Fibroblast of peridontal ligament (primary cell): ENCODE results near the gene DAB1.

ENCODE experiments used
- DNase-seq: peaks from one replicate; pipeline ENCODE4 v3.0.0-alpha.2; 2010; ENCODE audit errors: extremely low read depth

DAB1 gene

DNA sequence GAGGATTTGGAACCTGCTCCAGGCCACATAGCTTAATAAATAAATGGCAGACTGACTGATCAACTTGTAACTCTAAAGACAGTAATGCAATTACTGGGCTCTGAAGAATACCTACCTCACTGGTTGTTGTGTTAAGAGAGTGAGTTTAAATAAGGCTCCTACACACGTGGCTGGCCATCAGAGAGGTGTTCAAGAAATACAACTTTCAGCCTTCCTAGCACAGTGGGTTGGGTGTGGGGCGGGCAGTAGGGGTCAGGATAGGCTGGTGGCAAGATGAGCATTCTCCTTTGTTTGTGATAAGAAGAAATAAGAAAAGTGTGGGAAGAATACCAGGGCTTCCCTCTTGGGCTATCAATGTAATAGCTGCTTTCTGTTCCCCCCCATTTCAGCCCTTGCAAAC is 151.3 kb downstream of the DAB1 start:
- no peak for DNase-seq

DNA sequence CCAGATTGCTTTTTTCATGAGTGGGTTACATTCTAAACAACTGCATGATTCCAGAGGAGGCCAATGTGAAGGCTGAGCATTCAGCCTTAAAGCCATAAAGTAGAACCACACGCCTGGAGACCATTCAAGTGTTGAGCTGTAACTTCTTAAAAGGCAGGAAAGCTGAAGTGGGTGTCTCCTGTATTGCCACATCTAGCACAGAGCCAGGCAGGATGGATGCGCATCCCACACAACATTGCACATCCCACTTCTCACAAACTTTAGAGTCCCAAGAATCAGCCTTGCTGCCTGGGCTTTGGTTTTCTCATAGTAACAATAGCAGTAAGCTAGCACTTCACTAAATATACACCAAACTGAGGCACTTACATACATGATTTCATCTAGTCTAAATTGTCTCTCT is 151.7 kb downstream of the DAB1 start:
- no peak for DNase-seq

DNA sequence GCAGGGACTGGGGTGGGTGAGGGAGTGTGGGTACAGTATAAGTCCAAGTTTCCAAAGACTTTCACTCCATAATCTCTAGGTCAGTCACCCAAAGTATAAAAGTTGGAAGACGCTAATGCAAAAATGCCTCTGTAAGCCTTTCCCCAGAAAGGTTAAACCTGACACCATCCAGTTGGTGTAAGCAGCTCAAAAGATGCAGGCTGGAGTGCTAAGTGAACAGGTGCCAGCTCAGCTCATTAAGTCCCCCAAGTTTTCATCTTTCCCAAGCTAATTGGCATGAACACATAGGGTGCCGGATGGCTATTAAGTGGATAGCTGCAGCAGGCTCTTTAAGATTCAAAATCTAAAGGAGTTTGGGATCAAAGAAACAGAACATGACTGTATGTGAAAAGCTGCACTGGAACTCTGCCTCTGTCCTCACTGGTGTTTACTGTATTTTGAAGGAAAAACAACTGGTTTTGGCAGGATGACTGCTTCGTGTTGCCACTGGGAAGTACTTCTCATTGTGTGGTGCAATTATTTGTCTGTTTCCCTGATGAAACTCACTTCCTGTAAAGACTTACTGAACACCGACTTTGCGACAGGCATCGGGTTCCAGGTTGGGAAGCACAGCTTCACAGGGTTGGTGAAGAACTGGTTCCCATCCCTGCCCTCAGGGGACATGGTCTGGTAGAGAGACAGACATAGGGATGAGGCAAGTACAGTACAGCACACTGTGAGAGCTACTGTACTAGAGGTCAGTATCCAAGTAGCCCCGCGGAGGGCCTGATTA is 152.7 kb downstream of the DAB1 start:
- DNase-seq: no peak

DNA sequence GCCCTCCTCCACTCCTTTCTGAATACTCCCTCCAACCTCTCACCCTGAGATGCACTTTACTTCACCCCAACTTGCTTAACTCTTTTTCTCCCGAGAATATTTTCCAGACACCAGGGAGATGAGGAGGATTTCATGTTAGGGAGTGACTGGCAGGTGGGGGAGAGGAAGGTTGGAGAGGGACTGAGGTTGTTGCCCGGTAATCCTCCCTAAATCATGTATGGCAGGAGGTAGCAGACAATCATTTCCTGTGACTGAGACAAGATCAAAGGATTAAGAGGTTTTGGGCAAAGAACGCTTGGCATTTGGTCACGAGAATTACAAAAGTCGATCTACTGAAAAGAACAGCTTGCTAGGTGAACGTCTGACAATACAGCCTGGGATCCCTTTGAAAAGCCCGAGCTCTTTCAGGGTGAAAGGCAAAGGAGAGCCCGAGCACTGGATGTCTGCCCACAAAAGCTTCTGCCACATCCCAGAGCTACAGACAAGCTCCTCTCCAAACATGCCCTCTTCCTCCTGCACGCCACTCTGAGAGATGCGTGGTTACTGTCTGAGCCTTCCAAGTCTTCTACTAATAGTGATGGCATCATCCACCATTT is 154.1 kb downstream of the DAB1 start:
- no peak for DNase-seq

DNA sequence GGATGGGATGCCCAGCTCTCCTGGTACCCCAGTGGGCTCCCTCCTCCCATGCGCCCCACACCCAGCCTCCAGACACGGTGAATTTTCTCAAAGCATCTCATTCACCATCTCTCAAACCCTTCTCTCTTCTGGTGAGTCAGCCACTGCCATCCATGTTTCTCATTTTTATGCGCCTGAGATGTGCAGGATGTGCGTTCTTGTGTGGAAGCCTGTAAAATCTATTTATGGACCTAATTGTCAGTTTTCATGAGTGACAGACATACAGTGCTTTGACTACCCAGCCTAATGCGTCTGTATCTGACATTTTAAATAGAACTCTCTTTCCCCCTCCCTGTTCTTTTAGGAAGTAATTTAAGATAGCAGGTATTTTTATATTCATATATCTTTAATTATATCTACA is 158.8 kb downstream of the DAB1 start:
- DNase-seq: no peak

DNA sequence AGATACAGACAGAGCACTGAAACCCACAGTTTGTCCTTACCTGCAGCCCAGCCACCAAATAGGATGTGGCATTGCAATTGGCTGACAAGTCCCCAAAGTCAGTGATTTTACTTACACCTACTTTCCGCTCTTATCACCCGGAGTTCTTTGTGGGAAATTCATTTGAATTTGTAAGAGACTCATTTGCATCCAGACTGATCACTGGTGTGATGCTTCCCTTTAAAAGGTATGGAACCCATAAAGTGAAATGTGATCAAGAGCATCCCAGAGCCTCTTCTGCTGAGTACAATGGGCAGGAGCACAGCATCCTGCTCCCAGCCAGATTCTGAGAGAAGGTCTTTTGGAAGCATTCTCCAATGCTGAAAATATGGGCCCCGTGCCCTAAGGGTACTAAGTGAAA is 161.4 kb downstream of the DAB1 start:
- DNase-seq: no peak

DNA sequence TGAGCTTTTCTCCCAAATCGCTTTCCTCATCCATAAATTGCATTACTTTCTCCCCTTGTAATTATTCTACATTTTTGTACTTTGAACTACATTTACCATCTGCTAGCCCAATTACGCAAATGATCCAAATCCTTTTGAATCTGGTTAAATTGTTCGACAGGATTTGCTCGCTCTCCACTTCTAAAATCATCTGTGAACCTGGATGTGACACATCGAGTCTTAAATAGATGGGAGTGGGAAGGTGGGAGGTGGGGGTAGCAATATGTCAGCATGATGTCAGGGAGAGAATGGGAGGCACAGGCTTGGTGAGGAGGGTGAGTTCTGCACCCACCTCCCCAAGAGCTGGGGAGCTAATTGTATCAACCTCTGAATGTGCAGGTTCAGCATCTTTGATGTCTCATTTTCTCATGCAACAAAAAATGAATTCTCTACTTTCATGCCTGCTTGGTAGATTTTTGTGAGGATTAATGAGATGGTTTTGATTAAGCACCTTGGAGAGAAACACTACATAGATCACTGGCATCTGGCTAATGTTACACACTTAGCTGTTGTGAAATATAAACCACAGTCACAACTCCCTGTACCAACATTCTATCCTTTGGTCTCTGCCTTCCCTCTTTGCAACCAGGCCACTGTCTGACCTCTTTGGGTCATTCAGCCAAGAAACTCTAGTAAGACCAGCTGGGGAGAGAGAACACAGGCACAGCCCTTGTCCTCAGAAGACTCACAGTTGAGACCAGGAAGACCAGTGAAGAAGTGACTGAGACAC is 165.1 kb downstream of the DAB1 start:
- DNase-seq: peak; percentile 1

DNA sequence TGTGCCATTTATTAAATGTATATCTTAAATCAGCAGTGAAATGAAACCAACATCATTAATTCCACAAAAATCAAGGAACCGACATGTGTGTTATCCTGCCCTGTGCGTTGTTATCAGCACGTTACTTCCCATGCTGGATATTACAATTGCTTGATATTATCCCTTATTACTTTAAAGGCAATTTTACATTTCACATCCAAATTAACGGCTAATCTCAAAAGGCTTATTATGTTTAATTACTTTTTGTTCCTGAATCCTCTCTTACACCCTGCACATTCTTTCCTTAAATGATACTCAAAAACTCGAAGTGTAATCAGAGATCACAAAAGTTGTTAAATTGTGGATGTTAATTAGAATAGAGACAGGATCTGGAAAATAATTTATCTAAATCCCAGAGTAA is 167.9 kb downstream of the DAB1 start:
- no peak for DNase-seq

DNA sequence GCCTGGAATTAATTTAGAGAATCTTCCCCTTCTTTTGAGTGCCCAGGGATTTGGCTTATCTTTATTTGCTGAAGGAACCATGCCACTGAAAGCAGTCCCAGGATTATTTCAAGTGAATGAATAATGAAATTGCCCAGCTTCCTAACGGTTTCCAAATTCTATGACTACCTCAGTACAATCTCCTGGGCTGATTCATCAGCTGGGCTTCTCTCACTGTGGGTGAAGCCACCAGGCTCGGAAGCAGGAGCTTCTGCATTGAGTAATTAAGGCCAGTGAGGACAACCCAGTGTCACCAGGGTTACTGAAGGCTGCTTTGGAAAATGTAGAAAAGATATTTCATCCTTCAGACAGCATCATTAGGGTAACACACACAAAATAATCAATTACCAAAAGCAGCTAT is 169.8 kb downstream of the DAB1 start:
- DNase-seq: peak; percentile 1

DNA sequence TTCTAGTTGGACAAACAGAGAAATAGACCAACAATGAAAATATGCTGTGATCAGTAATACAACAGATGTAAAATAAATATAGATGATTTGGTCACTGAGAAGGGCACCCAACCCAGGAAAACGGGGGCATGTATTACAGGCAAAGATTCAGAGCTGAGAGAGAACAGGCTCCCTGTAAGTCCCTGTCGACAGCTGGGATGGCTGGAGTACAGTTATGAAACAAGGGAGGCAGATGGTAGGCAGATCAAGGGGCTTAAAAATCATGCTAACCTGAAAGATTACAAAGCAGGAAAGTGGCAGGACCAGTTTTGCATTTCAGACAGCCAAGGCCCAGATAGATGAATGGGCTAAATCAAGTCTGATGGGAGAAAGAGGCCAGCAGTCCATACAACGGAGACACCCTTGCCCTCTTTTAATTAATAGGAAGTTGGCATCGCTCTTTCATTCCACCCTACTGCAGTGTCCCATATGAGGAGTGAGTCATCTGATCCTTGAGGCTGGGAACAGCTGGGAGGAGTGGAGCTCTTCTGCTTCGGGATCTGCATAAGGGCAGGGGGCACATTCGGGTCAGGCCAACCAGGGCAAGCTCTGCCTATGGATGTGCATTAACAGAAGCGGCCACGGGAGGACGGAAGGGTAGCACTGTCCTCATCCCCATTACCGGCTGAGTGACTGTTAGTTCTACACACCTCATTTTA is 171.1 kb downstream of the DAB1 start:
- DNase-seq: no peak

DNA sequence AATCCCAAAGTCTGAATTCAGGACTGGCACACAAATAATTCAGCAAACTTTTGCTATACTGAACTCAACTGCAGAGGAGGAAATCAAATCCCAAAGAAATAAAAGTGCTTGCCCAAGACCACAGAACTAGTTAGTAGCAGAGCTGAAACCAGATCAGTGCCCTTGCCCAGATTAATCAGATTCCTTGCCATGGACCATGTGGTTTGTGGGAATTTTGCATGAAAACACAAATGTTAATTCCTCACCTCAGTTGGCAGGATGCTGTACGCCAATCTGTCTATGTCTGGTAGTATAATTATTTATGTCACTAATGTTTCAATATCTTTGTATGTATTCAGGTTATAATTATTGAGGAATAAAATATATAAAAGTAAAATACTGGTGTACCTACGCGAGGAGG is 173.8 kb downstream of the DAB1 start:
- no peak for DNase-seq

DNA sequence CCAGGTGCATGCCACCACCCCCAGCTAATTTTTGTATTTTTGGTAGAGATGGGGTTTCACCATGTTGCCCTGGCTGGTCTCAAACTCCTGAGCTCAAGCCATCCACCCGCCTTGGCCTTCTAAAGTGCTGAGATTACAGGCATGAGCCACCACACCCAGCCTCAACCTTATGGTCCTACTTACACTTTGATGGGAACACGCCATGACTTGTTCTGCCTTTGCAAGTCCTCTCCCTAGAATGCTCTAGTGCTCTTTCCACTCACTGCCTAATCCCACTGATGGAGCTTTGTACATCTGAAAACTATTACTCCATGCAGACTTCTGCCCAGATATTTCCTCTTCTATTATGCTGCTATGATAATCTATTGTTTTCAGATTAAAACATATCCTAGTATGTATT is 174.3 kb downstream of the DAB1 start:
- DNase-seq: no peak

DNA sequence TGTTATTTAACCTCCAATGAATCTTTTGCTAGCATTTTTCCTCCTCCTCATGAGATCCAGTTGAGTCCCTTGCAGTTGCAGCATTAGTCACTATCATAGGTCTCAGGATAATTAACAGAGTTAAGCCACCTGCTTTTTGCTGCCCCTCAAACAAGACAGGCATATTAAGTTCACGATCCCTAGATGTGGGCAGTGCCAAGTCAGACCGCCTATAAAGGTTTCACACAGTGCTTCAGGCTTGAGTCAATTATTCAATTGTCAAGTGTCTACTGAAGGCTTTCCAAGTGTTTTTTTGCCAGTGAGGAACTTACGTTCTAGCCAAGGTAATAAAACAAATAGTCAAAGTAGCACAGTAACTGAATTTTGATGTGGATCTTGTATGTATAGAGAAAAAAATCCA is 175.0 kb downstream of the DAB1 start:
- DNase-seq: no peak

DNA sequence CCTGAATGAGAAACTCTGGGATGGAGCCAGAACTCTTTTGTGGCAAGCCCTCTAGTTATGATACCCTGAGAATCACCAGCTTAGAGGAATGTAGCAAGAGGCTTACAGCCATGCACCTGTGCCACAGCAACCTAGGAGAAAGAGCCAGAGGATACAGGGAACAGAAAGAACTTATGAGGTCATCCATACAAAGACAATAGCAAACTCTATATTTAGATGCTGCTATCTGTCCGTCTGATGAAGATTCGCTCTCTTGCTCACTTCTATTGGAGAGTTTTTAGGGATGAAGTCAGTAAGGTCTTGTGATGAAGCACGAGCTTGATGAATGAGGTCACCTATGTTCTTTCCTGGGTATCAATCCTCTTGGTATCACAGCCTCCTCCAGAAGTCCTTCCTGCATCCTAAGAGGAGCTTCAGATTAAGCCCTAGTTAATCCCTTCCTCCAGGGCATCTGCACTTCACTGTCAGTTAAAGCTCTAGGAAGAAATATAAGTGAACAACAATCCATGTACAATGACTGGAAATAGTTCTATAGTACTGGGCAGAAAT is 185.6 kb downstream of the DAB1 start:
- DNase-seq: no peak

DNA sequence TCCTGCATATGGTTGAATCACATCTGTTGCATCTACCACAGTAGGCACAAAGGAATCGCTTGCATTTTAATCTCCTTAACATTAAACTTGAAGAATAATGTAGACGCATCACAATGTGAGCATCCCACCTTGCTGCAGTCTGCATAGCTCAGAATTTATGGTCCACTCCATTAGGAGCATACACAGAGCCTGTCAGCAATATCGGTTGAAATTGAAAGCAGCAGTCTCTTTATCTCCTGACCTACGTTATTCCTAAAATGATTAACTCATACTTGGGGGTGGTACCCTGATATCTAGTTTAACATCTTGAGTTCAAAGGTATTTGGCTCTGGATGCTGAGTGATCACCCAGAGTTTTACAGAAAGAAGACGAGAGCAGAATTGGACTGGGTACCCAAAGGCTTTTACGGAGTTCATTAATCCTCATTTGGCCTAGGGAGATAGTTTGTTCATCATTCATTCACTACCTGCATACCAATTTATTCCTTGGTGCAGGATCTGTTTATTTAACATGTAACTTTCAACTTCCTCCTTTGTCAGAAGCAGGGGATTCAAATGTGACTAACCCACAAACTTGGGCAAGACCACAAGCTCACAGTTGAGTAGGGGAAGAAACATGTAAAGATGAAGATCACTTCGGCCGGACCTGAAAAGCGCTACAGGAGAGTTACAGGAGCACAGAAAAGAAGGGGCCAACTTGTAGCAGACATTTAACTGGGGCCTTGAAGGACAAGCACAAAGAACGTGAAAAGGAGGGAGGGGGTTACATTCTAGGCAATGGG is 187.9 kb downstream of the DAB1 start:
- no peak for DNase-seq

DNA sequence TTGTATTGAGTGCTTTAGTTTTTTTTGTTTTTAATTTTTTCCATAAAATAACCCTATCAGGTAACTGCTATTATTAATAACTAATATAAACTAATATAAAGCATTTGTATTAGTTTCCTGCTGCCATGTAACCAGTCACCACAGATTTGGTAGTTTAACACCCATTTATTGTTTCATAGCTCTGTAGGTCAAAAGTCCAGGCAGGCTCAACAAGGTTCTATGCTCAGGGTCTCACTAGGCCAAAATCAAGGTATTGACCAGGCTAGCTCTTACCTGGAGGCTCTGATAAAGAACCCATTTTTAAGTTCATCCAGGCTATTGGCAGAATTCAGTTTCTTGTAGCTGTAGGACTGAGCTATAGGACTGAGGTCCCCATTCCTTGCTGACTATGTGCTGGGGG is 189.4 kb downstream of the DAB1 start:
- no peak for DNase-seq

DNA sequence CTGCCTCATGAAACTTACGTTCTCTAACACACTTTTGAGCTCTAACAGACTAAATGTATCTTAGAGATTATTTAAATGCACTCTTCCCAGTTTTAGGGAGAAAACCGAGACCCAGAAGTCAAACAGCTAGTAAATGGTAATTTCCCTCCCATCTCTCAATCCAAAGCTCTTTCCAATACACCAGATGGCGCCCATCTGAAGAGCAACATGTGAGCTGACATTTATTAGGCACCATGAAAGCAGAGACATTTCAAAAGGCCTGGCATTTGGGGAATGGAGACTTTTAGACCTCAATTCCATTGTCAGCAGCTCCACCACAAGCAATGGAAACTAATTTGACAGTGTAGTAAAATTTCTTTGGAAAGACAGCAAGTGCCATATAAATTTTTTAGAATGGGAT is 191.4 kb downstream of the DAB1 start:
- DNase-seq: no peak

DNA sequence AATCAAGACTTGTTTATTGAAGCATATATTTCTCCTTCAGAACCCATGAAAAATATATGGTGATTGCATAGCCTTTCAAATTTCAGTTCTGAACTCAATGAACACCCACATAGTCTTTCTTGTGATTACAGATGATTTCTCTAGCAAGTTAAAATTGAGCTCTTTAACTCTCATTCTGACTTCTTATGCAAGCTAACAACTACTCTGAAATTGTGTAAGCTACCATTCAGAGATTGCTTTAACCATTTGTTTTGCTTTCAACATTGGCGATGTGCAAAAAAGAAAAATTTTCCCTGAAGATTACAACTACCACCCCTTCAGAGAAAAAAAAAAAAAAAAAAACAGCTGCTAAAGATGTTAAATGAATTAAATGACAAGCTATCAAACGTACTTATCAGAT is 193.9 kb downstream of the DAB1 start:
- no peak for DNase-seq

DNA sequence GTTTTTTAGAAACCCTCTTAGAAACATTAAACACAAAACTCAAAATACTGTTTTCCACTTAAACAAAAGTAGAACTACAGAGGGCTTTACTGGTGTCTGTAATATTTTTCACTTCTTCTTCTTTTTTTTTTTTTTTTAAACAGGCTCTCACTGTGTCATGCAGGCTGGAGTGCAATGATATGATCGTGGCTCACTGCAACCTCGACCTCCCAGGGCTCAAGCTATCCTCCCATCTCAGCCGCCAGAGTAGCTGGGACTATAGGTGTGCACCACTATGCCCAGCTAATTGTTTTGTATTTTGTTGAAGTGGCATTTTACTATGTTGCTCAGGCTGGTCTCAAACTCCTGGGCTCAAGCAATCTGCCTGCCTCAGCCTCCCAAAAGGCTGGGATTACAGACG is 194.8 kb downstream of the DAB1 start:
- DNase-seq: no peak

DNA sequence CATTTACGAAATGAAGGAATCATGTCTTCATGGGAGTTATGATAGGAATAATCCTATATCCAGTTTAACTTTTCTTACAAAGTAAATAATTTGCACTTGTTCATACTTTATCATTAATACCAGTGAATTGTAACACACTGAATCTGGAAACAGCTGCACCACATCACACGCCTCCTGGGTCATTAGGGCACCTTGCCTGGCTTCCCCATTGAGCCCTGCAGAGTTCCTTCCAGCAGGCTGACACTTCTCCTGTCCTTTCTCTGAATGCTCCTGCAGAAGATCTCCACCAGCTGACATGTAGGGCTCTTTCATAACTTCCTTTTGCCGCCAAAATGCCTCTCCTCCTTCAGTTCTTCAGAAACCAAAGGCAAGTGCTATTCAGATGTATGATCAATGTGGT is 201.1 kb downstream of the DAB1 start:
- no peak for DNase-seq

DNA sequence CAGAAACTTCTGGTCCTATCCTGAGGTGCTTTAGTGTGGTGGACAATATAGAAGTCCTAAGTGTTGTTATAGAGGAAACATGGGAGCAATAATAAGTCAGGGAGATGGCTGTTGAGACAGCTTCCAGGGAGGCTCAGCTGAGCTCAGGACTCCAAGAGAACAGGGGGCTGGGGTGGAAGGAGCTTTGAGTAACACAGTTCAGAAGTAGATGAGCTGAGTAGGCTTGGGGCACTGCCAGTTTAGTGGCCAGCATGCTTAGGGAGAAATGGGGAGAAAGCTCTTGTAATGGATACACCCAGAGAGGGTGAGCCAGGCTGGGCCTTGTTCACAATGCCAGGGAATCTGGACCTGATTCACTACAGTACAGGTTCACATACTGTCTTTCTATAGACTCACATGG is 201.6 kb downstream of the DAB1 start:
- no peak for DNase-seq
